NCI-H774 (cell line): ENCODE data around the gene BIN1.
A peak's percentile ranks its signal among the peaks of the same experiment; 100 is the strongest.

ENCODE experiments used
- DNase-seq: peaks from one replicate; lab custom pipeline; 2025; lab: John Stamatoyannopoulos, UW

BIN1 gene

GRCh38 chr2:127104166-127104660, 2.7 kb downstream of the BIN1 start:
- no peak for DNase-seq

GRCh38 chr2:127103243-127104165, 3.5 kb downstream of the BIN1 start:
- DNase-seq, result no peak

GRCh38 chr2:127102521-127103242, 4.3 kb downstream of the BIN1 start:
- no peak for DNase-seq

- no peak for DNase-seq
These were observed 5.0 kb downstream of the BIN1 start for GRCh38 chr2:127101756-127102477.

GRCh38 chr2:127101048-127101611, 5.8 kb downstream of the BIN1 start:
- DNase-seq, result no peak

GRCh38 chr2:127100251-127101047, 6.5 kb downstream of the BIN1 start:
- DNase-seq, result peak; percentile 27

GRCh38 chr2:127098711-127099110, 8.2 kb downstream of the BIN1 start:
- no peak for DNase-seq

GRCh38 chr2:127097841-127098651, 8.9 kb downstream of the BIN1 start:
- no peak for DNase-seq

GRCh38 chr2:127097471-127097765, 9.5 kb downstream of the BIN1 start:
- peak; percentile 2 for DNase-seq

GRCh38 chr2:127096718-127097470, 10.1 kb downstream of the BIN1 start:
- no peak for DNase-seq

- DNase-seq, result no peak
These were observed 10.7 kb downstream of the BIN1 start for GRCh38 chr2:127096280-127096679.

GRCh38 chr2:127095784-127096183, 11.2 kb downstream of the BIN1 start:
- DNase-seq, result no peak

GRCh38 chr2:127095367-127095641, 11.7 kb downstream of the BIN1 start:
- no peak for DNase-seq

GRCh38 chr2:127094509-127095366, 12.2 kb downstream of the BIN1 start:
- DNase-seq, result no peak

GRCh38 chr2:127093648-127094210, 13.2 kb downstream of the BIN1 start:
- DNase-seq, result no peak

- DNase-seq, result no peak
These were observed 13.9 kb downstream of the BIN1 start for GRCh38 chr2:127092901-127093516.

GRCh38 chr2:127092306-127092705, 14.6 kb downstream of the BIN1 start:
- no peak for DNase-seq

- DNase-seq, result no peak
These were observed 15.1 kb downstream of the BIN1 start for GRCh38 chr2:127091886-127092285.
